Measurements from ENCODE around the gene SMTNL1.
A peak's percentile ranks its signal among the peaks of the same experiment; 100 is the strongest.

SMTNL1 gene

GRCh38 chr11:57586711-57587245 lies 49.4 kb downstream of the SMTNL1 start:
- H3K9me3 ChIP-seq (ENCODE audit: control insufficient read depth, low read length), result no peaks in the 10 kb centered on the region
- no peak overlapping the region for H3K4me3 ChIP-seq (ENCODE audit: insufficient read depth, low read depth, low read length)
- 47 to 50% methylated on average over 2 of the region's 2 CpGs for WGBS, 2 experiments
- H3K27ac ChIP-seq (ENCODE audit: insufficient read depth, low read depth, low read length, poor library complexity, severe bottlenecking), result no peak overlapping the region
- H3K36me3 ChIP-seq (ENCODE audit: control insufficient read depth, insufficient read depth, low read length), result no peaks in the 10 kb centered on the region
- peaks cover 8% of the 10 kb centered on the region for H3K4me1 ChIP-seq (ENCODE audit: control insufficient read depth, insufficient read depth, low read length)
- no peaks in the 10 kb centered on the region for H3K27me3 ChIP-seq (ENCODE audit: control insufficient read depth, insufficient read depth, low read length, poor library complexity, severe bottlenecking)

- Histone ChIP-seq H3K4me1 (ENCODE audit: control insufficient read depth, insufficient read depth, low read length) (peaks cover 8% of the 10 kb centered on the region), H3K36me3 (ENCODE audit: control insufficient read depth, insufficient read depth, low read length) (no peaks in the 10 kb centered on the region), H3K9me3 (ENCODE audit: control insufficient read depth, low read length) (no peaks in the 10 kb centered on the region), H3K4me3 (ENCODE audit: insufficient read depth, low read depth, low read length) (no peak overlapping the region), H3K27ac (ENCODE audit: insufficient read depth, low read depth, low read length, poor library complexity, severe bottlenecking) (no peak overlapping the region), H3K27me3 (ENCODE audit: control insufficient read depth, insufficient read depth, low read length, poor library complexity, severe bottlenecking) (no peaks in the 10 kb centered on the region)
- WGBS, 2 experiments, result 96 to 97% methylated on average over 3 of the region's 3 CpGs
Measured at GRCh38 chr11:57588046-57588710, 50.8 kb downstream of the SMTNL1 start.

- peaks cover 34% of the 10 kb centered on the region for H3K4me1 ChIP-seq (ENCODE audit: control insufficient read depth, insufficient read depth, low read length)
- H3K4me3 ChIP-seq (ENCODE audit: insufficient read depth, low read depth, low read length), result no peak overlapping the region
- no peaks in the 10 kb centered on the region for H3K36me3 ChIP-seq (ENCODE audit: control insufficient read depth, insufficient read depth, low read length)
- H3K9me3 ChIP-seq (ENCODE audit: control insufficient read depth, low read length), result no peaks in the 10 kb centered on the region
- no peaks in the 10 kb centered on the region for H3K27me3 ChIP-seq (ENCODE audit: control insufficient read depth, insufficient read depth, low read length, poor library complexity, severe bottlenecking)
- peak overlapping the region; percentile 96 for H3K27ac ChIP-seq (ENCODE audit: insufficient read depth, low read depth, low read length, poor library complexity, severe bottlenecking)
- WGBS, 2 experiments, result 78 to 87% methylated on average over 4 to 5 of the region's 5 CpGs
Measured at GRCh38 chr11:57596266-57596885, 59.0 kb downstream of the SMTNL1 start.

- WGBS, 2 experiments, result 0 to 1% methylated on average over 10 of the region's 10 CpGs
- peaks cover 34% of the 10 kb centered on the region for H3K4me1 ChIP-seq (ENCODE audit: control insufficient read depth, insufficient read depth, low read length)
- no peaks in the 10 kb centered on the region for H3K9me3 ChIP-seq (ENCODE audit: control insufficient read depth, low read length)
- no peaks in the 10 kb centered on the region for H3K36me3 ChIP-seq (ENCODE audit: control insufficient read depth, insufficient read depth, low read length)
- H3K27ac ChIP-seq (ENCODE audit: insufficient read depth, low read depth, low read length, poor library complexity, severe bottlenecking), result peak within 1 kb of the TSS; percentile 96
- H3K4me3 ChIP-seq (ENCODE audit: insufficient read depth, low read depth, low read length), result peak within 1 kb of the TSS; percentile 44
- H3K27me3 ChIP-seq (ENCODE audit: control insufficient read depth, insufficient read depth, low read length, poor library complexity, severe bottlenecking), result no peaks in the 10 kb centered on the region
Measured at GRCh38 chr11:57597461-57597915, 60.1 kb downstream of the SMTNL1 start, which contains the start of gene SERPING1. Gene SERPING1 (plus strand): TSS chr11:57597685. CDS start chr11:57598271, 586 bp downstream.

GRCh38 chr11:57597916-57598830 lies 60.8 kb downstream of the SMTNL1 start:
- Histone ChIP-seq H3K4me3 (ENCODE audit: insufficient read depth, low read depth, low read length) (peak overlapping the region; percentile 44), H3K27ac (ENCODE audit: insufficient read depth, low read depth, low read length, poor library complexity, severe bottlenecking) (peak overlapping the region; percentile 96)

GRCh38 chr11:57598831-57599155 lies 61.4 kb downstream of the SMTNL1 start:
- Histone ChIP-seq H3K4me1 (ENCODE audit: control insufficient read depth, insufficient read depth, low read length) (peaks cover 29% of the 10 kb centered on the region), H3K36me3 (ENCODE audit: control insufficient read depth, insufficient read depth, low read length) (no peaks in the 10 kb centered on the region), H3K27me3 (ENCODE audit: control insufficient read depth, insufficient read depth, low read length, poor library complexity, severe bottlenecking) (no peaks in the 10 kb centered on the region), H3K27ac (ENCODE audit: insufficient read depth, low read depth, low read length, poor library complexity, severe bottlenecking) (peak overlapping the region; percentile 96), H3K9me3 (ENCODE audit: control insufficient read depth, low read length) (no peaks in the 10 kb centered on the region), H3K4me3 (ENCODE audit: insufficient read depth, low read depth, low read length) (peak overlapping the region; percentile 44)
- 72 to 77% methylated on average over 5 of the region's 5 CpGs for WGBS, 2 experiments

More at GRCh38 chr11:57597916-57598830, 60.8 kb downstream of the SMTNL1 start:
- Histone ChIP-seq H3K4me1 (ENCODE audit: control insufficient read depth, insufficient read depth, low read length) (peaks cover 34% of the 10 kb centered on the region), H3K9me3 (ENCODE audit: control insufficient read depth, low read length) (no peaks in the 10 kb centered on the region), H3K27me3 (ENCODE audit: control insufficient read depth, insufficient read depth, low read length, poor library complexity, severe bottlenecking) (no peaks in the 10 kb centered on the region), H3K36me3 (ENCODE audit: control insufficient read depth, insufficient read depth, low read length) (no peaks in the 10 kb centered on the region)
- 2 to 3% methylated on average over 31 of the region's 33 CpGs for WGBS, 2 experiments

- WGBS, 2 experiments, result 74% methylated on average over 2 of the region's 2 CpGs
- Histone ChIP-seq H3K36me3 (ENCODE audit: control insufficient read depth, insufficient read depth, low read length) (no peaks in the 10 kb centered on the region), H3K4me1 (ENCODE audit: control insufficient read depth, insufficient read depth, low read length) (peaks cover 28% of the 10 kb centered on the region), H3K27me3 (ENCODE audit: control insufficient read depth, insufficient read depth, low read length, poor library complexity, severe bottlenecking) (no peaks in the 10 kb centered on the region), H3K27ac (ENCODE audit: insufficient read depth, low read depth, low read length, poor library complexity, severe bottlenecking) (no peak overlapping the region), H3K4me3 (ENCODE audit: insufficient read depth, low read depth, low read length) (no peak overlapping the region), H3K9me3 (ENCODE audit: control insufficient read depth, low read length) (no peaks in the 10 kb centered on the region)
Measured at GRCh38 chr11:57599381-57599780, 62.0 kb downstream of the SMTNL1 start.

All from ectodermal cell (in vitro differentiated cells).